Measurements from ENCODE around the gene ZNF117. TPM values are rescaled to one million over a fixed set of nuclear protein-coding genes. Genes with fewer than 3 reads are reported as not detected.

Gene ZNF117
- total and polyA plus RNA-seq, 2 of the 4 experiments (the other 2 are of a cell fraction) = 2.9 to 4.0 TPM

DNA sequence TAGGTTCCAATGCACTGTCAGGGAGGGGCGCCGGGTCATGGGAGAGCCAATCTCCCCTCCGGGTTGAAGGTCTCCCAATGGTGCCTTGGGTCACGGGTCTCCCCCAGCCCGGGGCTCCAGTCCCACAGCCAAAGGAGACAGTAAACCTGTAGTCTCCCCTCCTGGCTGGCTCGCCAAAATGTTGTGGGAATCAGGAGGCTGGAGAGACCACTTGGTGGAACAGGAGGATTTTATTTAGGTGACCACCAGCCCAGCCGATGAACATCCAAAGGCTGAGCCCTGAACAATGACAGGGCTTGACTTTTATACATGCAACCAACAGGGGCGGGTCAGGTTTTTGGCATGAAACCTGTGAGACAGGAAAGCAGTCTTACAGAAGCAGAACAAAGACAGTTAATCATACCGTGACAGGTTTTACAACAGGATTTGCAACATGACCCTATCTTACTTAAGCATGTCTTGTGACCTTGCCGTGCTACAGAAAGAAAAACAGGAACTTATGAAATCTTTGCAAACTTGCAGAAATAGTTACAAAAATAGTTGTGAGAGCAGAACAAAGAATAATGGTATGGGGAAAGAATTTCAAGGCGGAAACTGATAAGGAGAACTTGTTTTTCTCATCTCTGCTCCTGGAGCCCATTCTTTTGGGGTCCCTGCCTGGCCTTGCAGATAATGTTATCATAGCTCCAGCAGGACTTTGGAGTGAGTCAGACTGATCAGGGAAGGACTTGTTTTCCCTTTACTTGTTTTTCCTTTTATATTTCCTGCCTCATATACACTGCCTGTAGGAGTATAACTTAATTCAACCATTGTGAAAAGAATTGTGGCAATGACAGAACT, 8.5 kb upstream of the ZNF117 start:
- peaks cover 16 to 21% of the 10 kb centered on the region in 2 experiments for H3K79me1 ChIP-seq (ENCODE audit: low read depth in 1 of 2, low read length in 2 of 2)
- no peak overlapping the region for H3K4me2 ChIP-seq (ENCODE audit: low read depth, low read length)
- H2AK5ac ChIP-seq (ENCODE audit: low read depth, low read length) = no peak overlapping the region
- H3K27ac ChIP-seq (ENCODE audit: insufficient read depth, low read length) = peak overlapping the region; percentile 29; the same call in 1 of the 2 replicates
- peaks cover 33% of the 10 kb centered on the region for H3K36me3 ChIP-seq (ENCODE audit: control insufficient read depth, insufficient read depth, low read length)
- H4K91ac ChIP-seq (ENCODE audit: insufficient read depth, low read depth, low read length) = no peak overlapping the region
- dilution Hi-C loops (cut with HindIII; ENCODE audit: low sequenced_read_pairs, unreplicated experiment) = no loop called here
- in situ Hi-C loops (cut with MboI; ENCODE audit: low sequenced_read_pairs) = no loop called here
- no peaks in the 10 kb centered on the region; the same call in 1 of the 2 replicates for H3K4me1 ChIP-seq (ENCODE audit: control insufficient read depth, insufficient read depth, low read length)
- H3K9me3 ChIP-seq (ENCODE audit: control insufficient read depth, insufficient read depth, low read length) = peaks cover 55% of the 10 kb centered on the region
- TF ChIP-seq, protein P1, sequence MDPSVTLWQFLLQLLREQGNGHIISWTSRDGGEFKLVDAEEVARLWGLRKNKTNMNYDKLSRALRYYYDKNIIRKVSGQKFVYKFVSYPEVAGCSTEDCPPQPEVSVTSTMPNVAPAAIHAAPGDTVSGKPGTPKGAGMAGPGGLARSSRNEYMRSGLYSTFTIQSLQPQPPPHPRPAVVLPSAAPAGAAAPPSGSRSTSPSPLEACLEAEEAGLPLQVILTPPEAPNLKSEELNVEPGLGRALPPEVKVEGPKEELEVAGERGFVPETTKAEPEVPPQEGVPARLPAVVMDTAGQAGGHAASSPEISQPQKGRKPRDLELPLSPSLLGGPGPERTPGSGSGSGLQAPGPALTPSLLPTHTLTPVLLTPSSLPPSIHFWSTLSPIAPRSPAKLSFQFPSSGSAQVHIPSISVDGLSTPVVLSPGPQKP (IDR thresholded peaks at IDR 0.05; ENCODE audit: borderline replicate concordance, low read depth, low read length) = no peak
- no peak for TF ChIP-seq MXI1 (IDR thresholded peaks at IDR 0.05; ENCODE audit: borderline replicate concordance, low read depth, low read length)
- TF ChIP-seq RCOR1 (IDR thresholded peaks at IDR 0.05; ENCODE audit: insufficient replicate concordance, low read length) = no peak
- no peak for TF ChIP-seq CHD1 (IDR thresholded peaks at IDR 0.05; ENCODE audit: low read depth, low read length)
- TF ChIP-seq MAFK (IDR thresholded peaks at IDR 0.05; ENCODE audit: low read depth, low read length) = no peak
- TF ChIP-seq, protein P2, sequence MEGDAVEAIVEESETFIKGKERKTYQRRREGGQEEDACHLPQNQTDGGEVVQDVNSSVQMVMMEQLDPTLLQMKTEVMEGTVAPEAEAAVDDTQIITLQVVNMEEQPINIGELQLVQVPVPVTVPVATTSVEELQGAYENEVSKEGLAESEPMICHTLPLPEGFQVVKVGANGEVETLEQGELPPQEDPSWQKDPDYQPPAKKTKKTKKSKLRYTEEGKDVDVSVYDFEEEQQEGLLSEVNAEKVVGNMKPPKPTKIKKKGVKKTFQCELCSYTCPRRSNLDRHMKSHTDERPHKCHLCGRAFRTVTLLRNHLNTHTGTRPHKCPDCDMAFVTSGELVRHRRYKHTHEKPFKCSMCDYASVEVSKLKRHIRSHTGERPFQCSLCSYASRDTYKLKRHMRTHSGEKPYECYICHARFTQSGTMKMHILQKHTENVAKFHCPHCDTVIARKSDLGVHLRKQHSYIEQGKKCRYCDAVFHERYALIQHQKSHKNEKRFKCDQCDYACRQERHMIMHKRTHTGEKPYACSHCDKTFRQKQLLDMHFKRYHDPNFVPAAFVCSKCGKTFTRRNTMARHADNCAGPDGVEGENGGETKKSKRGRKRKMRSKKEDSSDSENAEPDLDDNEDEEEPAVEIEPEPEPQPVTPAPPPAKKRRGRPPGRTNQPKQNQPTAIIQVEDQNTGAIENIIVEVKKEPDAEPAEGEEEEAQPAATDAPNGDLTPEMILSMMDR (conservative IDR thresholded peaks at IDR 0.05; ENCODE audit: low read depth, low read length) = no peak
- BruUV-seq (replicated peaks) = no TSS peak
- no peaks in the 10 kb centered on the region for H3K27me3 ChIP-seq (ENCODE audit: control insufficient read depth, insufficient read depth, low read length)
- H3K56ac ChIP-seq (ENCODE audit: extremely low read depth, insufficient read depth, low read length) = no peak overlapping the region
- no peaks in the 10 kb centered on the region for H3K9me1 ChIP-seq (ENCODE audit: insufficient read depth, low read length)
- H3K14ac ChIP-seq (replicated peaks; ENCODE audit: low read depth, low read length) = no peak overlapping the region
- no peak overlapping the region for H4K5ac ChIP-seq (ENCODE audit: low read depth, low read length)
- H2BK5ac ChIP-seq (ENCODE audit: low read depth, low read length, poor library complexity, severe bottlenecking) = no peak overlapping the region
- WGBS, 2 experiments (ENCODE audit: extremely low coverage in 2 of 2, insufficient read length in 1 of 2) = 100% methylated on average over 1 of the region's 11 CpGs; no CpG with 5 or more reads in 1 of the 2 experiments
- H2BK20ac ChIP-seq (ENCODE audit: low read depth, low read length) = no peak overlapping the region
- H2BK120ac ChIP-seq (ENCODE audit: low read depth, low read length) = no peak overlapping the region
- H3K4ac ChIP-seq (ENCODE audit: low read depth, low read length) = no peak overlapping the region
- ATAC-seq (ENCODE audit: low read depth) (0 out of 2 replicates have a peak, but pooled peaks have one; percentile 37), DNase-seq (peak; percentile 53)
- no peak overlapping the region for H3K4me3 ChIP-seq (ENCODE audit: insufficient read depth, low read depth, low read length)
- POLR2A ChIA-PET (ENCODE audit: unreplicated experiment) = no interaction called here
- intact Hi-C loops (cut with micrococcal nuclease) = no loop called here
- H4K20me1 ChIP-seq (ENCODE audit: insufficient read depth, low read length) = no peaks in the 10 kb centered on the region; the same call in 1 of the 2 replicates
- H3K23ac ChIP-seq (ENCODE audit: low read depth, low read length) = no peak overlapping the region
- no peak overlapping the region for H2AFZ ChIP-seq (replicated peaks; ENCODE audit: low read length, poor library complexity)
- H3K9ac ChIP-seq (ENCODE audit: low read depth, low read length) = no peak overlapping the region
- CTCF ChIA-PET = no interaction called here
- H4K8ac ChIP-seq (ENCODE audit: low read depth in 2 of 2, low read length in 2 of 2) = no peak overlapping the region
- no peak overlapping the region for H2BK15ac ChIP-seq (ENCODE audit: low read depth, low read length)
- no peak overlapping the region for H2AK9ac ChIP-seq (replicated peaks; ENCODE audit: low read depth, low read length, poor library complexity)
- no peak overlapping the region for H3K18ac ChIP-seq (ENCODE audit: low read depth, low read length)

Data from IMR-90 (cell line).